GM12878 (cell line): ENCODE data around the gene LSM3. TPM values are rescaled to one million over a fixed set of nuclear protein-coding genes. Genes with fewer than 3 reads are reported as not detected.
A peak's percentile ranks its signal among the peaks of the same experiment; 100 is the strongest.

Experiments used
- ATAC-seq: fragments of 200-7000 bp; cut with Tn5 transposase; 3 replicates; pipeline ENCODE4 v1.9.1; 2020; ENCODE audit warnings: mild to moderate bottlenecking, moderate library complexity
- BruUV-seq: library from RNA; stranded (reverse); fragments of 400-500 nt; replicated peaks from 2 replicates; lab custom pipeline; 2021; lab: Mats Ljungman, UMichigan
- CTCF ChIA-PET: fragments of 300-600 bp; sonication (Branson Sonifier 250); formaldehyde crosslinking; extraction: SDS; loops from one replicate; lab custom pipeline; 2021; ENCODE audit warnings: inconsistent platforms; lab: Yijun Ruan, JAX
- POLR2A ChIA-PET: fragments of 350-600 bp; formaldehyde crosslinking; extraction: SDS; loops from one replicate; lab custom pipeline; 2021; ENCODE audit warnings: inconsistent platforms; lab: Charles Lee
- RAD21 ChIA-PET: fragments of 300-600 bp; sonication (Branson Sonifier 250); formaldehyde crosslinking; loops from one replicate; lab custom pipeline; 2023; ENCODE audit warnings: antibody characterized with exemption; ENCODE audit not compliant: unreplicated experiment; lab: Charles Lee
- SMC1A ChIA-PET: fragments of 300-600 bp; sonication (Branson Sonifier 250); formaldehyde crosslinking; loops from one replicate; lab custom pipeline; 2023; ENCODE audit not compliant: unreplicated experiment, uncharacterized antibody; lab: Charles Lee
- DNase-seq: peaks from one replicate; pipeline ENCODE4 v3.0.0-alpha.2; 2011; ENCODE audit warnings: low read depth, low spot score
- FAIRE-seq: peaks from 3 replicates; lab custom pipeline; 2011; peaks lifted over from hg19 to GRCh38; lab: Jason Lieb, UNC
- H2AFZ ChIP-seq: 2 replicates; pipeline ENCODE4 v1.6.0; 2011; ENCODE audit warnings: low read depth, low read length, control low read depth; ENCODE audit not compliant: control insufficient read depth
- H3K27ac ChIP-seq: 2 replicates; pipeline ENCODE4 v1.5.1; 2011; ENCODE audit warnings: control low read depth; ENCODE audit not compliant: control insufficient read depth, insufficient read depth
- H3K27me3 ChIP-seq, 2 experiments: replicated peaks in 1 of 2; 2 replicates each; pipeline versions ENCODE4 v1.6.0 to v1.6.1; 2011; ENCODE audit warnings: low read length in 1 of 2; ENCODE audit not compliant: control insufficient read depth in 2 of 2, insufficient read depth in 2 of 2
- H3K36me3 ChIP-seq, 2 experiments: 2 replicates each; pipeline ENCODE4 v1.5.1; 2011; ENCODE audit warnings: low read length in 1 of 2; ENCODE audit not compliant: control insufficient read depth in 2 of 2, insufficient read depth in 2 of 2
- H3K4me1 ChIP-seq: 2 replicates; pipeline ENCODE4 v1.6.1; 2011; ENCODE audit warnings: mild to moderate bottlenecking, low read length, moderate library complexity, mixed read lengths; ENCODE audit not compliant: control insufficient read depth, insufficient read depth
- H3K4me2 ChIP-seq: 2 replicates; pipeline ENCODE4 v1.6.0; 2011; ENCODE audit warnings: control low read depth; ENCODE audit not compliant: control insufficient read depth, insufficient read depth
- H3K4me3 ChIP-seq: fragments of 200-600 bp; sonication (generic); 2 replicates; pipeline ENCODE4 v1.5.1; 2016
- H3K79me2 ChIP-seq: 2 replicates; pipeline ENCODE4 v1.6.0; 2011; ENCODE audit warnings: low read length; ENCODE audit not compliant: control insufficient read depth, insufficient read depth
- H3K9ac ChIP-seq: 2 replicates; pipeline ENCODE4 v1.8.0; 2011; ENCODE audit warnings: low read length, control low read depth, mixed read lengths; ENCODE audit not compliant: control insufficient read depth, insufficient read depth
- H3K9me3 ChIP-seq: replicated peaks from 3 replicates; pipeline ENCODE4 v1.5.1; 2011; ENCODE audit warnings: mild to moderate bottlenecking, low read length; ENCODE audit not compliant: control insufficient read depth, insufficient read depth
- H4K20me1 ChIP-seq: 2 replicates; pipeline ENCODE4 v1.6.0; 2011; ENCODE audit not compliant: control insufficient read depth, insufficient read depth
- BMI1 ChIP-seq: fragments of 450-650 bp; IDR thresholded peaks from 2 replicates; pipeline ENCODE4 v1.6.1; 2016; ENCODE audit warnings: mild to moderate bottlenecking, moderate library complexity, borderline replicate concordance
- CREM ChIP-seq: IDR thresholded peaks from 2 replicates; pipeline ENCODE4 v1.6.1; 2014; ENCODE audit warnings: antibody characterized with exemption, low read depth
- CTCF ChIP-seq, 3 experiments: IDR thresholded peaks in 2 of 3; conservative IDR thresholded peaks in 1 of 3; 2 replicates each; pipeline ENCODE4 v1.5.1; 2011; ENCODE audit warnings: low read depth in 3 of 3, low read length in 3 of 3, mild to moderate bottlenecking in 3 of 3, control low read depth in 2 of 3, moderate library complexity in 2 of 3, inconsistent platforms in 1 of 3, mixed read lengths in 1 of 3; ENCODE audit not compliant: control insufficient read depth in 2 of 3, insufficient read depth in 1 of 3; ENCODE audit errors: extremely low read depth in 1 of 3
- ETV6 ChIP-seq, 2 experiments: fragments of 450-650 bp in 1 of 2; IDR thresholded peaks in 1 of 2; conservative IDR thresholded peaks in 1 of 2; 2 replicates each; pipeline ENCODE4 v1.6.1; 2014; ENCODE audit warnings: antibody characterized with exemption in 1 of 2, borderline replicate concordance in 1 of 2, low read depth in 1 of 2, mild to moderate bottlenecking in 1 of 2, moderate library complexity in 1 of 2
- KAT2A ChIP-seq: conservative IDR thresholded peaks from 2 replicates; pipeline ENCODE4 v1.6.1; 2011; ENCODE audit warnings: low read depth, low read length; ENCODE audit not compliant: control insufficient read depth
- POU2F2 ChIP-seq: IDR thresholded peaks from 3 replicates; pipeline ENCODE4 v1.6.1; 2011; ENCODE audit warnings: low read depth, mild to moderate bottlenecking, low read length, borderline replicate concordance
- RAD21 ChIP-seq: IDR thresholded peaks from 2 replicates; pipeline ENCODE4 v1.6.1; 2011; ENCODE audit warnings: mild to moderate bottlenecking, low read depth, low read length, moderate library complexity; ENCODE audit not compliant: insufficient read depth
- SKIL ChIP-seq: fragments of 450-650 bp; IDR thresholded peaks from 2 replicates; pipeline ENCODE4 v1.6.1; 2017; ENCODE audit warnings: mild to moderate bottlenecking, low read depth, inconsistent platforms; ENCODE audit not compliant: poor library complexity, severe bottlenecking
- USF2 ChIP-seq: IDR thresholded peaks from 2 replicates; pipeline ENCODE4 v1.6.1; 2011; ENCODE audit warnings: low read depth, low read length, improper control_type of control experiment, borderline replicate concordance
- ZBED1 ChIP-seq: IDR thresholded peaks from 2 replicates; pipeline ENCODE4 v1.6.1; 2016; ENCODE audit warnings: borderline replicate concordance
- ZNF24 ChIP-seq: fragments of 450-650 bp; IDR thresholded peaks from 2 replicates; pipeline ENCODE4 v1.6.1; 2017; ENCODE audit warnings: antibody characterized with exemption, mild to moderate bottlenecking
- ZNF384 ChIP-seq: IDR thresholded peaks from 2 replicates; pipeline ENCODE4 v1.6.1; 2012; ENCODE audit warnings: low read depth, mild to moderate bottlenecking, low read length, improper control_type of control experiment, borderline replicate concordance
- WGBS: methylation state at CpG from one replicate; pipeline ENCODE4 v1.1.6; 2016; ENCODE audit warnings: low lambda C conversion rate; ENCODE audit not compliant: insufficient replicate concordance, insufficient coverage; ENCODE audit errors: missing lambda C conversion rate; 5-methylcytosine and 5-hydroxymethylcytosine counted together
- in situ Hi-C: fragments of 300-500 bp; cut with MboI; formaldehyde crosslinking; loops from 9 replicates; pipeline ENCODE4 v1.14.3; 2018; ENCODE audit warnings: mixed read lengths
- intact Hi-C: fragments of 100-400 bp; cut with micrococcal nuclease; formaldehyde crosslinking; loops from one replicate; pipeline ENCODE4 v1.14.2; 2022; ENCODE audit not compliant: unreplicated experiment
- polyA plus RNA-seq, 11 experiments: library from polyadenylated mRNA; depleted of rRNA in 4 of 11; unstranded in 6 of 11; stranded (reverse) in 5 of 11; fragments of >200 nt; fragmentation: Nextera tagmentation in 4 of 11; fragmentation: Illumina TruSeq in 1 of 11; extraction: Ambion mirVana in 4 of 11; extraction: Trizol in 1 of 11; gene quantifications; 1 replicate in 1 of 11; 2 replicates in 10 of 11; pipeline versions ENCODE4 v1.2.1 to v1.2.3, GENCODE V29; 2011 to 2016; ENCODE audit warnings: inconsistent platforms in 2 of 11, missing spikeins in 2 of 11, low read depth in 1 of 11
- total RNA-seq, 4 experiments: library from RNA; depleted of rRNA in 3 of 4; stranded (reverse); fragments of >200 nt in 3 of 4; fragmentation: Illumina TruSeq in 1 of 4; extraction: Trizol in 1 of 4; gene quantifications; 2 replicates each; pipeline versions ENCODE4 v1.2.1 to v1.2.3, GENCODE V29; 2013 to 2021

LSM3 gene
- total and polyA plus RNA-seq, 10 of the 15 experiments (the other 5 are each of a cell fraction or from before 2014, with no cell fraction given): 15.5 to 111 (median 29.1) TPM

GRCh38 chr3:14151471-14152083 is 27.0 kb upstream of the LSM3 start (continued):
- TF ChIP-seq ETV6 (conservative IDR thresholded peaks at IDR 0.05 in 1 of 2, IDR thresholded peaks at IDR 0.05 in 1 of 2; ENCODE audit: borderline replicate concordance in 1 of 2, low read depth in 1 of 2): no peak
- no peak for TF ChIP-seq ZNF384
- TF ChIP-seq SKIL: no peak
- no peak for TF ChIP-seq POU2F2

GRCh38 chr3:14152233-14152962 is 26.2 kb upstream of the LSM3 start:
- intact Hi-C loops (no loop called here), in situ Hi-C loops (no loop called here)
- ChIA-PET CTCF (interaction anchor here (1.0 kb wide), 1 partner anchor 23 kb away, joined by 5 read pairs; no protein-coding TSS in a partner anchor), SMC1A (interaction anchor here (1.2 kb wide), 1 partner anchor 26 kb away, joined by 3 read pairs; the partner anchor contains the start of genes LSM3 and XPC), POLR2A (interaction anchor here (0.5 kb wide), 1 partner anchor 375 kb away, joined by 5 read pairs; no protein-coding TSS in a partner anchor), RAD21 (no interaction called here)
- Histone ChIP-seq H2AFZ (no peak overlapping the region), H3K4me1 (no peaks in the 10 kb centered on the region), H3K79me2 (no peaks in the 10 kb centered on the region), H3K4me2 (no peak overlapping the region), H3K4me3 (no peak overlapping the region), H3K9ac (no peak overlapping the region), H4K20me1 (no peaks in the 10 kb centered on the region), H3K9me3 (no peaks in the 10 kb centered on the region), H3K36me3 (peaks cover 12 to 27% of the 10 kb centered on the region in 2 experiments), H3K27ac (no peak overlapping the region), H3K27me3 (no peaks in the 10 kb centered on the region)
- ATAC-seq (peak; percentile 62), FAIRE-seq (no peak), DNase-seq (no peak)
- WGBS: 83% methylated on average over 11 of the region's 11 CpGs
- no TSS peak for BruUV-seq
- TF ChIP-seq ZNF24 (no peak), ZBED1 (no peak), CREM (no peak), BMI1 (no peak), USF2 (no peak), KAT2A (no peak), RAD21 (peak; percentile 21; the same call in 1 of the 2 replicates), CTCF (IDR thresholded peaks at IDR 0.05 in 2 of 3, conservative IDR thresholded peaks at IDR 0.05 in 1 of 3; ENCODE audit: control insufficient read depth in 2 of 3, extremely low read depth in 1 of 3, insufficient read depth in 1 of 3, low read depth in 3 of 3, low read length in 3 of 3) (peak in 2 of 3 experiments; percentile 19 to 28; a peak in 3 of 6 replicates)
